Erythroblast (primary cell): ENCODE measurements around the gene RGS9BP.

Source experiments
- GATA1 ChIP-seq: IDR thresholded peaks from 2 replicates; pipeline ENCODE4 v1.6.1; 2011; ENCODE audit warnings: low read depth, mild to moderate bottlenecking, control low read depth, low read length, moderate library complexity
- POLR2A ChIP-seq: IDR thresholded peaks from 2 replicates; pipeline ENCODE4 v1.6.1; 2011; ENCODE audit warnings: mild to moderate bottlenecking, low read length

GRCh38 chr19:32719611-32720059 lies 44.0 kb downstream of the RGS9BP start, which contains the start of gene TDRD12:
- TF ChIP-seq POLR2A (no peak), GATA1 (no peak)
